Islet of Langerhans (tissue), 1 donor: ENCODE results near the gene DGKD.

ENCODE experiments used
- FAIRE-seq: peaks from one replicate; lab custom pipeline; 2011; peaks lifted over from hg19 to GRCh38; lab: Jason Lieb, UNC

Gene DGKD

GRCh38 chr2:233413046-233413445 lies 58.8 kb downstream of the DGKD start:
- no peak for FAIRE-seq

DNA sequence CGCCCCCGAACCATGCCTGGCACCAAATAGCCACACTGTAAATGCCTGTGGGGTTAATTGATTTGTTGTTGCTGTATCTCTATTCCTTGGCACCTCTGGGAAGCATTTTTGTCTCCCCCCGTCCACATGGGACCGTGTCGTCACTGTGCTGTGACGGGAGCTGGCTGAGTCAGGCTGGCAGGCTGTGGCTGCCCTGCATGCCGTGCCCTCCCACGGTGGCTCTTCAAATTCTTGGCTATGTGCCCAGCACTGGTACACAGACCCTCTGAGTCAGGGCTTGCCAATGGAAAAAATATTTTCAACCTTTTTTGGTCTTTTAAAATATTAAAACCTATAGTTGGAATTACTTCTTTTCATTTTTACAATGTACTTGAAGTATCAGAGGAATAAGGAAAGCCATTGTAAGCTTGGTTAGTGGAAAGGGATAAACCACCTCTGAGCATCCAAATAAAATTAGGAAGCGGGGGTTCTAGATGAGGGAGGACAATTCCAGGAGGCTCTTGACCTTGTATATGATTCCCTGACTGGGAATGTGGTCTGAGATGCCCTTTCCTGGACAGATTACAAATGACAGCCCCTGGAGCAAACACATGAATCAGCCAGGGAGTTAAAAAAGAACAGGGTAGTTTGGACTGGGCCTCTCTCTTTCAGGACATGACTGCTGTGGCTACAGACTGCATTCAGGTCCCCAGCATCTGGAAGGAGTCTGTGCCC lies 59.4 kb downstream of the DGKD start:
- FAIRE-seq = no peak

DNA sequence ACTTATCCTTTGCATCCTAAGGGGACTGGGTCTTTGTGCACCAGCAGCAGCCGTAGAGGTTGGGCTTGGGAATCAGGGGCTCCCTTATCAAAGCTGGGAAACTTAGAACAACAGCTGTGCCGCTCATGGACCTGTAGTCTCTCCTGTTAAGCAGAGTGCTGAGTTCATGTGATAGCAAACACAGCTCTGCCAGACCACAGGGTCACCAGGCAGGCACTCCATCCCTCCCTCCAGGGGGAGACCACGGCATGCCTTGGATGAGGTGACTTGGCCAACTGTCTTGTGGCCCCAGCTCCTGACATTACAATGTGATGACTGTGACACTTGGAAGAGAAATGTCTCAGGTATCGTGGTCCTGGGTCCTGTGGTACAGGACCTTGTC lies 60.0 kb downstream of the DGKD start:
- no peak for FAIRE-seq

DNA sequence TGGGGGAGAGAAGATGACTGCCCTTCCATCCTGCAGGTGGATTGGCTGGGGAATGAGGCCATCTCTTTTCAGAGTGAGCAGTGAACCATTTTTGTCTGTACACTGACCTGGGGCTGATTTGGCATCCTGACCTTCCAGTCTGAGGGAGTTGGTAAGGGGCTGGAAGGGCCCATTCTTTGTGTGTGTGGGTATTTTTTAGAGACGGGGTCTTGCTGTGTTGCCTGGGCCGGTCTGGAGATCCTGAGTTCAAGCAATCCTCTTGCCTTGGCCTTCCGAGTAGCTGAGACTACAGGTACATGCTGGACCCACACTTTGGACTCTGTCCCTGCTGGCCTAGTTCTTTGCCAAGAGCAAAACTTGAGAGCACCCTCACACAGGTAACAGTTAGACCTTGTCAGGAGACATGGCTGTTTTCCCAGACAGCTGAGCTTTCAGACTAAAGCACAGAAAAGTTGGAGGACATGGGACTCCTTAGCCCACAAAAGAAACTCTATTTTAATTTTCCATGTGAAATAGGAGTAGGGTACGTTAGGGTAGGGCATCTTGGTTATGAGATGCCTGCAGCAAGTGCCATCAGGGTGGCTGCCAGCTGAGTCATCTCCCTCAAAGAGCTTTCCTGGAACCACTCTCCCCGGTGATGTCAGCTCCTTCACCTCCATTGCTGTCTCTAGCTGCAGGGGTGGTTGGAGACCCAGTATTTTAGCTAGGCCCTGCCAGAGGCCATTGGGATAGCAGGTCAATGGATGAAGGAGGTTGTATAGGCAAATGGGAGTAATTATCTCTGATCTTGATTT lies 60.7 kb downstream of the DGKD start:
- FAIRE-seq = no peak

- no peak for FAIRE-seq
These were observed 61.9 kb downstream of the DGKD start for GRCh38 chr2:233416199-233416598.

- no peak for FAIRE-seq
These were observed 62.4 kb downstream of the DGKD start for GRCh38 chr2:233416706-233417105.

DNA sequence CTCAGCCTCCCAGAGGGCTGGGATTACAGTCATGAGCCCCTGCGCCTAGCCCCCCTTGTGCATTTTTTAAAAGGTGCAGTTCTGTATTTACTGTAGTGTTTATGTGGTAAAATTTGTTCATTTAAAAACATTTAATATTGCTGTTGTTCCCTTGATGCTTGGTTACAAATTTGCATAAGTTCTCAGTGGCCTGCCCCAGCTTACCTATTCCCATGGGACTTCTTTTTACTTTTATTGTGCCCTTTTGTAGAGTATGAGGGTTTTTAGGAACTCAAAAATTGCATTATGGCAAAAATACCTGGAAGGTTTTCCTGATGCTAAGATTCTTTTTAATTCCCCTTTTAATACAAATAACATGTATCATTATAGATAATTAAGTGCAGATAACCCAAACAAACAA lies 63.0 kb downstream of the DGKD start:
- FAIRE-seq = no peak

DNA sequence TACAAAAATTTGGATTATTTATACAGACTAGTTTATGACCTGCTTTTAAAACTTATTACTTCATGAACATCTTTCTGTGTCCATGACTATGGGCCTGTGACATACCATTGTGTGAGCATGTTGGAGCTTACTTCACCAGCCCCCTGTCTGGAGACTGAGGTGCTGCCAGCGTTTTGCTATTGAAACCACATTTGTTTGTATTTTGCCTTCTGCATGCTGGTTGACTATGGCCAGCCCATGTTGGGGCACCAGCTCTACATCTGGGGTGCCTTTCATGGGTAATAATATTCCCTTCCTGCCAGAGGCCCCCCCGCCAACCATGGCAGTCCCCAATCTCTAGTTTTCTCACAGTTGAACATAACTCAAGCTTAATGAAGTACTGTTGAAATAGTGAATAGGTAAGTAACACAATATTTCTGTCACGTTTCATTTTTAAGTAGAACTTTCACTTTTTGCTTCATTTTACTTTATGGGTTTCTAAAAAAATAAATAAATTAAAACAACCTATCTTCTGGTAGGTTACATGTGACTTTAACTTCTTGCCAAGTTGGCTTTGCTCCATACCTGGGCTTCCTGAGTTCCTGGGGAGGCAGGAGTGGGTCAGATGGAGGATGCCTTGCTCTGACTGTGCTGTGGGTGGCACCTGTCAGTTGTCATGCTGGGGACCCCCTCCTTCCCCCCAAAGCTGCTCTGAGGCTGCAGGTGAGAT lies 63.9 kb downstream of the DGKD start:
- no peak for FAIRE-seq

- FAIRE-seq = no peak
These were observed 64.7 kb downstream of the DGKD start for GRCh38 chr2:233418761-233419546.

DNA sequence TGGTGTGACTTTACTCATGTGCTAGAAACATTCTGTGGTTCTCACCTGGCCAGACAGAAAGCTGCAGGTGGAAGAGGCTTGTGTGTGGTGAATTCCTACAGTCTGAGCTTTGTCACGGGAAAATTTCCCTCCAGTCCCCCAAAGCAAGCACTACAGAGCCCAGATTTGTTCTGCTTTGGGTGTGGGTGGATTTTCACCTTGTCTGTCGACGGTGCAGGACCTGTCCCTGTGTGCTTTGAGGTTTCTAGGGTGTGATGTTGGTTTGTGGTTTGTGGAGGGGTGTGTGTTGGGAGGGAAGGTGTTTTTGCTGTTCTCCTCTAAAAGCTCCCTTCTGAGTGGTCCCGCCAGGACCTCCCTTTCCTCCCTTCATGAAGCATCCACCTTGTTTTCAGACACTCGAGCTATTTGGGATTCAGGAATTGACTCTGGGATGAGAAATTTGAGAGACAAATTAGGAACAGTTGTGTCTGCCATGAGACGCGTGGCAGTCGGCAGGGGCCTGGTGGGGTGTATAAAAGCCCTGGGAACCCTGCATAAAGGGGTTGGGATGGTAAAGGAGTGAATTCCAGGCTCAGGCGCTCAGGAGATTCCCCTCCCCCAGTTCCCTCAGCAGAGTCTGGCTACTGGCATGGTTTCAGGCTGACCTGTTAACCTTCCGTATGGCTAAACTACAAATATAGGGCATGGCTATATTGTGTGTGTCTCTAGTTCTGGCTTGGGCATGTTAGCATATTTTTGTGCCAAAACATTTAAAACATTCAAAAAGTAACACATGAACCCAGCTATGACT lies 65.5 kb downstream of the DGKD start:
- no peak for FAIRE-seq

- no peak for FAIRE-seq
These were observed 67.0 kb downstream of the DGKD start for GRCh38 chr2:233421091-233421816.

DNA sequence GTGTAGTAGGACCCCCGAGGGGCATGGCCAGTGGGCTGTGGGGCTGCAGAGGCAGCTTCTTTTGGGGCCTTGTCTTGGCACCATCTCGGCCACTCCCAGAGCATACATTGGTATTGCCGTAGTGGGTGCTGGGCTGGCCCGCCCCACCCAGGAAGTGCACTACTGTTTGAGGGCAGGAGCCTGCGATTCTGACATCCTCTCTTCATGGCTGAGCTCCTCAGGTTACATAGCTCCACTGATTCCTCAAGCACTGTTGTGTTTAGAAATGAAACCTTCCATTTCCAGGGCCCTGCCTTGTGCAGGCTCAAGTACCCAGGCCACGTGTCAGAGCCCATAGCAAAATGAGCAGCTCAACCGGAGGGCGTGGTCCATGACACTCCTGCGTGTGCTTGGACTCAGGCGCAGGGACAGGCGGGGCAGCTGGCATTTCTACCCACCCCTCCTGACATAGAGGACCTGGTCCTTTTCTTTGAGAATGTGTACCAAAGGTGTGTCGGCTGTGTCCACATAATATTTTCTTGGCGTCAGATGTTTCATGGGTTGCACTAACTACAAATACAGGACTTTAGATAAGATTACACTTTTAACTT lies 67.9 kb downstream of the DGKD start:
- FAIRE-seq = no peak

- FAIRE-seq = no peak
These were observed 68.6 kb downstream of the DGKD start for GRCh38 chr2:233422649-233423551.

DNA sequence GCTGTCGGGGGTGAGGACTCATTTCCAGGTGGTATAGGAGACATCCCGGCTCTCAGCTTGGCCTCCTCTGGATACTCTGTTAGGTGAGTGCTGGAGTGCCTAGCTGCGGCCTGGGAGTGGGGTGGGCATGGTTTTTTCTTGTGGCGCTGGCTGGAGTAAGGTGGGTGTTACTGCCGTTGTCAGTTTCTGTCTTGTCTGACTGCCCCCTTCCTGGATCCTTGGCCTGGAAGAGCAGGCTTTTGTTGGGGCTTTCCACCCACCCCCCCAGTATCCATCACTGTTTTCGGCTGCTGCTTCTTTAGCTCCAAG lies 69.2 kb downstream of the DGKD start:
- no peak for FAIRE-seq

DNA sequence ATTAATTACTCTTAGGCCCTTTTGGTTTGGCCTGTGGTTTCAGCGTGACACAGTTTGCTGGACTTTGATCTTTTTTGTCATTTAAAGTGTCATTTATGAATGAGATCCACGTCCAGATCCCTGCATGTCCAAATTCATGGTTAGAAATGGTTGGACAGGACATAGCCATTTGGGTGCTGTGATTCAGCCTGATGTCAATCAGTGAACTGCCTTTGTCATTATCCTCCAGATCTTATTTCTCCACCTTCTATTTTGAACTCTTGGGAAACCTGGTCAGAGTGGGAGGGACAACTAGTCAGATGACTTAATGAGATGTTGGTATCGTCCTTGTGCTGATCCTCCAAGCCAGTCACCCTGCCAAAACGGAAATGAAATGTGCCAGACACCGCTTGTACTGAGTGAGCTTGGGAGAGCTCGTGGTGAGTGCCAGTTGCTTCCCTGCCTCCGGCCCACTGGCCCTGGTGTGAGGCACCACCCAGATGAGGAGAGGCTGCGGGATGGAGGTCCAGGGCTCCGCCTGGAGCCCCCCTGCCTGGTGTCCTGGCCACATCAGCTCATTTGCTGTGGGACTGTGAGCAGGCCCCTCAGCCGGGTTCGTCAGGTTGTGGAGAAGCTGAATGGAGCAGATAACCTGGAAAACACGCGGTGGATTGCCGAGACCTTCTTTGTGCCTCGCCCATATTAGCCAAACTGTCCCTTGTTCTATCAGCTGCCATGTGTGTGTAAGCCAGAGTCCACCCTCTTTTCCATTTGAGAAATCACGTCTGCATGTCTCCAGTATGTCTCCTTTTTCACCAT lies 70.1 kb downstream of the DGKD start:
- FAIRE-seq = no peak

DNA sequence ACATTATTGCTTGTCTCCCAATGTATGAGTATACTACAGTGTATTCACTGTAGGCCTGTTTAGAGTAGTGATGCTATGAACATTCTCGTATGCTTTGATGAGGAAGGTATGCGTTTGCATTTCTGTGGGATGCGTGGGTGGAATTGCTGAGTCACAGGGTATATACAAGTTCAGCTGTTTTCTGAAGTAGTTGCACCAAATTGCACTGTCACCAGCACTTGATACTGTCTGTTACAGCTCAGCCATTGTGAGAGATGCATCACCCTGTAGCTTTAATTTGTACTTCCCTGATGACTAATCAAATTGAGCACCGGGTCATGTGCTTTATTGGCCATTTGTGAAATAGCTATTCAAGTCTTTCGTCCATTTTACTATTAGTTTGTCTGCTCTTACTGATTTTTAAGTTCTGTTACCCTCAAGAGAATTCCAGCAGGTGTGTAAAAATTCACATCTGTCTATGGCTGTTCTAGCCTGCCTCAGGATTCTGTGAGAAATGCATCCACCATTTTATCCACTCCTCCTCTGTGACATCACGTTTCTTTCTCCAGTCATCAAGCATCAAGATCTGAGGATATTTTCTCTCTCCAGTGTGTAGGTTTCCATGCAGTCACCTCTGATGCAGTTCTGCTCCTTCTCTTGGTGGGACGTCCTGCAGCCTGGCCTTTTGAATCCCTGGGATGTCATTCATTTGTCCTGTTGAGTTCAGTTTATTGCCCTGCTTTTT lies 72.5 kb downstream of the DGKD start:
- FAIRE-seq = no peak

DNA sequence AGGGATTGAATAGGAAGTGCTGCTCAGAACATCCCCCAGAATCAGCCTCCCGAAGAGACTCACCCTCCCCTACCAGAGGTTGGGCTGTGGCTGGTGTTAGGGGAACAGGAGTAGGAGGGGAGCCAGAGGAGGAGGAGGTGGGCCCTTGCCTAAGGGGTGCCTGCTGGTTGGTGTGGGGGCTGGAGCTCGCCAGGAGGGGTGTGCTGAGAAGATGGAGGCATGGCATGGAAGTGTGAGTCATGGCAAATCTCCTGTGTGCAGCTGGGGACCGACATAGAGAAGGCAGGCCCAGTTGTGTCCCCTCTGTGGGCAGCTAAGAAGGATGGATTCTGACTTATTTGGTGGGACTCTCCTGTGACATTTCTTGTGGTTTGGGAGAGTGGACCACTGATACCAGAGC lies 73.7 kb downstream of the DGKD start:
- no peak for FAIRE-seq

GRCh38 chr2:233428438-233428837 lies 74.1 kb downstream of the DGKD start:
- FAIRE-seq = no peak
